ENCODE results near the gene PLAAT1.

Gene PLAAT1

GRCh38 chr3:193310914-193311723 lies 70.1 kb downstream of the PLAAT1 start:
- Histone ChIP-seq H2BK5ac (ENCODE audit: low read depth, low read length, poor library complexity) (no peak overlapping the region), H3K23ac (ENCODE audit: low read length) (no peak overlapping the region), H3K79me1 (ENCODE audit: low read length) (no peaks in the 10 kb centered on the region), H4K91ac (ENCODE audit: low read depth, low read length) (no peak overlapping the region), H2AK5ac (ENCODE audit: low read length) (no peak overlapping the region), H3K14ac (ENCODE audit: low read length) (no peak overlapping the region), H3K4me1 (ENCODE audit: control insufficient read depth in 1 of 2, insufficient read depth in 2 of 2, low read length in 2 of 2) (no peaks in the 10 kb centered on the region), H2BK12ac (ENCODE audit: low read length) (no peak overlapping the region), H3K4me3 (ENCODE audit: low read depth, low read length) (no peak overlapping the region), H3K4me2 (ENCODE audit: low read length) (no peak overlapping the region), H2BK120ac (ENCODE audit: insufficient read depth, low read length, poor library complexity) (no peak overlapping the region), H4K8ac (ENCODE audit: low read depth, low read length) (no peak overlapping the region), H2AFZ (ENCODE audit: insufficient read depth, low read length, poor library complexity) (no peak overlapping the region), H4K12ac (ENCODE audit: low read depth, low read length) (no peak overlapping the region), H3K9ac (ENCODE audit: low read length) (no peak overlapping the region), H3K27ac (ENCODE audit: low read depth, low read length) (no peak overlapping the region), H3K27me3 (ENCODE audit: insufficient read depth, low read length) (no peaks in the 10 kb centered on the region), H3K79me2 (ENCODE audit: control insufficient read depth, insufficient read depth, low read length, poor library complexity) (no peaks in the 10 kb centered on the region), H3K18ac (ENCODE audit: low read length) (no peak overlapping the region), H3K4ac (ENCODE audit: low read depth, low read length) (no peak overlapping the region), H3K9me3 (ENCODE audit: insufficient read depth, low read depth, low read length) (no peaks in the 10 kb centered on the region), H3K36me3 (ENCODE audit: control insufficient read depth in 1 of 2, insufficient read depth in 2 of 2, low read length in 2 of 2) (no peaks in the 10 kb centered on the region)
- WGBS (ENCODE audit: extremely low coverage, insufficient coverage, insufficient read length), result no CpG with 5 or more reads among the region's 6 CpGs
- DNase-seq, result no peak

GRCh38 chr3:193313061-193313958 lies 72.3 kb downstream of the PLAAT1 start:
- H3K23ac ChIP-seq (ENCODE audit: low read length), result no peak overlapping the region
- no peak overlapping the region for H4K91ac ChIP-seq (ENCODE audit: low read depth, low read length)
- H2BK5ac ChIP-seq (ENCODE audit: low read depth, low read length, poor library complexity), result no peak overlapping the region
- no peaks in the 10 kb centered on the region for H3K4me1 ChIP-seq (ENCODE audit: control insufficient read depth in 1 of 2, insufficient read depth in 2 of 2, low read length in 2 of 2)
- H3K18ac ChIP-seq (ENCODE audit: low read length), result no peak overlapping the region
- no peak overlapping the region for H3K14ac ChIP-seq (ENCODE audit: low read length)
- no peaks in the 10 kb centered on the region for H3K79me1 ChIP-seq (ENCODE audit: low read length)
- no peak overlapping the region for H2BK120ac ChIP-seq (ENCODE audit: insufficient read depth, low read length, poor library complexity)
- WGBS (ENCODE audit: extremely low coverage, insufficient coverage, insufficient read length), result no CpG with 5 or more reads among the region's 3 CpGs
- H3K27me3 ChIP-seq (ENCODE audit: insufficient read depth, low read length), result no peaks in the 10 kb centered on the region
- H3K4me3 ChIP-seq (ENCODE audit: low read depth, low read length), result no peak overlapping the region
- no peak overlapping the region for H2AFZ ChIP-seq (ENCODE audit: insufficient read depth, low read length, poor library complexity)
- no peak overlapping the region for H4K8ac ChIP-seq (ENCODE audit: low read depth, low read length)
- no peak overlapping the region for H3K4ac ChIP-seq (ENCODE audit: low read depth, low read length)
- no peak overlapping the region for H2AK5ac ChIP-seq (ENCODE audit: low read length)
- H4K12ac ChIP-seq (ENCODE audit: low read depth, low read length), result no peak overlapping the region
- no peak overlapping the region for H3K27ac ChIP-seq (ENCODE audit: low read depth, low read length)
- H3K36me3 ChIP-seq (ENCODE audit: control insufficient read depth in 1 of 2, insufficient read depth in 2 of 2, low read length in 2 of 2), result no peaks in the 10 kb centered on the region
- H3K9me3 ChIP-seq (ENCODE audit: insufficient read depth, low read depth, low read length), result no peaks in the 10 kb centered on the region
- H3K9ac ChIP-seq (ENCODE audit: low read length), result no peak overlapping the region
- no peaks in the 10 kb centered on the region for H3K79me2 ChIP-seq (ENCODE audit: control insufficient read depth, insufficient read depth, low read length, poor library complexity)
- DNase-seq, result peak in 1 of 2 donors; percentile 19
- no peak overlapping the region for H3K4me2 ChIP-seq (ENCODE audit: low read length)
- no peak overlapping the region for H2BK12ac ChIP-seq (ENCODE audit: low read length)

- Histone ChIP-seq H3K23ac (ENCODE audit: low read length) (no peak overlapping the region), H3K18ac (ENCODE audit: low read length) (no peak overlapping the region), H3K4ac (ENCODE audit: low read depth, low read length) (no peak overlapping the region), H3K27ac (ENCODE audit: low read depth, low read length) (no peak overlapping the region), H2AFZ (ENCODE audit: insufficient read depth, low read length, poor library complexity) (no peak overlapping the region), H3K79me1 (ENCODE audit: low read length) (no peaks in the 10 kb centered on the region), H2AK5ac (ENCODE audit: low read length) (no peak overlapping the region), H3K9ac (ENCODE audit: low read length) (no peak overlapping the region), H3K9me3 (ENCODE audit: insufficient read depth, low read depth, low read length) (no peaks in the 10 kb centered on the region), H2BK120ac (ENCODE audit: insufficient read depth, low read length, poor library complexity) (no peak overlapping the region), H2BK12ac (ENCODE audit: low read length) (no peak overlapping the region), H3K14ac (ENCODE audit: low read length) (no peak overlapping the region), H4K8ac (ENCODE audit: low read depth, low read length) (no peak overlapping the region), H3K27me3 (ENCODE audit: insufficient read depth, low read length) (no peaks in the 10 kb centered on the region), H3K4me2 (ENCODE audit: low read length) (no peak overlapping the region), H4K12ac (ENCODE audit: low read depth, low read length) (no peak overlapping the region), H3K79me2 (ENCODE audit: control insufficient read depth, insufficient read depth, low read length, poor library complexity) (no peaks in the 10 kb centered on the region), H3K4me1 (ENCODE audit: control insufficient read depth in 1 of 2, insufficient read depth in 2 of 2, low read length in 2 of 2) (no peaks in the 10 kb centered on the region), H3K4me3 (ENCODE audit: low read depth, low read length) (no peak overlapping the region), H4K91ac (ENCODE audit: low read depth, low read length) (no peak overlapping the region), H3K36me3 (ENCODE audit: control insufficient read depth in 1 of 2, insufficient read depth in 2 of 2, low read length in 2 of 2) (no peaks in the 10 kb centered on the region), H2BK5ac (ENCODE audit: low read depth, low read length, poor library complexity) (no peak overlapping the region)
- no CpG with 5 or more reads among the region's 3 CpGs for WGBS (ENCODE audit: extremely low coverage, insufficient coverage, insufficient read length)
- no peak for DNase-seq
Measured at GRCh38 chr3:193314161-193314560, 73.1 kb downstream of the PLAAT1 start.

GRCh38 chr3:193317682-193318300 lies 76.8 kb downstream of the PLAAT1 start:
- Histone ChIP-seq H3K27ac (ENCODE audit: low read depth, low read length) (no peak overlapping the region), H3K36me3 (ENCODE audit: control insufficient read depth in 1 of 2, insufficient read depth in 2 of 2, low read length in 2 of 2) (no peaks in the 10 kb centered on the region), H3K4me1 (ENCODE audit: control insufficient read depth in 1 of 2, insufficient read depth in 2 of 2, low read length in 2 of 2) (no peaks in the 10 kb centered on the region), H3K9ac (ENCODE audit: low read length) (no peak overlapping the region), H4K12ac (ENCODE audit: low read depth, low read length) (no peak overlapping the region), H3K14ac (ENCODE audit: low read length) (no peak overlapping the region), H4K91ac (ENCODE audit: low read depth, low read length) (no peak overlapping the region), H3K79me1 (ENCODE audit: low read length) (no peaks in the 10 kb centered on the region), H3K9me3 (ENCODE audit: insufficient read depth, low read depth, low read length) (no peaks in the 10 kb centered on the region), H3K27me3 (ENCODE audit: insufficient read depth, low read length) (no peaks in the 10 kb centered on the region), H4K8ac (ENCODE audit: low read depth, low read length) (no peak overlapping the region), H3K23ac (ENCODE audit: low read length) (no peak overlapping the region), H2BK12ac (ENCODE audit: low read length) (no peak overlapping the region), H3K4ac (ENCODE audit: low read depth, low read length) (no peak overlapping the region), H3K4me3 (ENCODE audit: low read depth, low read length) (no peak overlapping the region), H2AFZ (ENCODE audit: insufficient read depth, low read length, poor library complexity) (no peak overlapping the region), H3K79me2 (ENCODE audit: control insufficient read depth, insufficient read depth, low read length, poor library complexity) (no peaks in the 10 kb centered on the region), H2BK120ac (ENCODE audit: insufficient read depth, low read length, poor library complexity) (no peak overlapping the region), H3K4me2 (ENCODE audit: low read length) (no peak overlapping the region), H2BK5ac (ENCODE audit: low read depth, low read length, poor library complexity) (no peak overlapping the region), H2AK5ac (ENCODE audit: low read length) (no peak overlapping the region), H3K18ac (ENCODE audit: low read length) (no peak overlapping the region)
- WGBS (ENCODE audit: extremely low coverage, insufficient coverage, insufficient read length), result no CpG with 5 or more reads among the region's 2 CpGs
- DNase-seq, result no peak

All from trophoblast cell (in vitro differentiated cells and primary cell).